ENCODE measurements around the gene DRC1. TPM values are rescaled to one million over a fixed set of nuclear protein-coding genes. Genes with fewer than 3 reads are reported as not detected.

The DRC1 gene
- total RNA-seq, 1 experiment from 2014 or later = not detected

DNA sequence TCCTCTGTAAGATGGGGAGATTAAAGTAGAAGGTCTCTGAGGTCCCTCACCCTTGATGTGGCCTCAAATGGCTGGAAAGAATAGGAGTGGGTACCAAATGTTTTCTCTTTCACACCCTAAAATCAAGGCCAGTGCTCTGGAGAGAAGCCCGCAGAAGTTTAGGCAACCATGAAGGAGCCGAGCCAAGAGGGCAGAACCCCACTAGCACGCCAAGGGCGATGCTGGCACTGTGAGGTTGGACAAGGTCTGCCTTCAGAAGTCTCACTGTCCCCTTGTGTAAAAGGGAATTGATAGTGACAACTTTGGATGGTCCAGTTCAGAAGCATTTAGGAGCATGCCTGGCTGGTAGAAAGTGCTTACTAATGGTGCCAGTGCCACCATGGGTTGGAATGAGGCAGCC, 92.5 kb downstream of the DRC1 start:
- Histone ChIP-seq H3K79me2 (ENCODE audit: insufficient read depth, low read length) (no peaks in the 10 kb centered on the region), H3K27ac (ENCODE audit: insufficient read length, low read depth, low read length) (no peak overlapping the region)
- H3K4me1 Mint-ChIP-seq = peaks cover 21 to 26% of the 10 kb centered on the region in 2 experiments

More for the DNA sequence above, 92.5 kb downstream of the DRC1 start:
- H3K23me2 ChIP-seq (ENCODE audit: insufficient read length, low read depth, low read length, poor library complexity, severe bottlenecking) = no peaks in the 10 kb centered on the region
- no peak overlapping the region for H2BK120ac ChIP-seq (ENCODE audit: low read depth, low read length, poor library complexity, severe bottlenecking)
- no peak overlapping the region for H3T11ph ChIP-seq (ENCODE audit: low read length)
- no peak overlapping the region for H2BK20ac ChIP-seq (ENCODE audit: low read depth, low read length, poor library complexity, severe bottlenecking)
- no peak for DNase-seq
- H3K9ac ChIP-seq (ENCODE audit: extremely low read depth, insufficient read length, low read length) = no peak overlapping the region
- H2BK15ac ChIP-seq (ENCODE audit: low read depth, low read length) = no peak overlapping the region
- Mint-ChIP-seq H3K4me3 (no peak overlapping the region), H3K27ac (no peak overlapping the region), H3K27me3 (ENCODE audit: low read depth) (peaks cover 3% of the 10 kb centered on the region; the same call in 1 of the 2 replicates), H3K36me3 (ENCODE audit: insufficient read depth in 1 of 3, low read depth in 3 of 3) (no peaks in the 10 kb centered on the region), H3K9me3 (no peaks in the 10 kb centered on the region)
- WGBS (ENCODE audit: extremely low coverage, insufficient read length, low lambda C conversion rate) = no CpG with 5 or more reads among the region's 4 CpGs
- no peak overlapping the region for H2AK5ac ChIP-seq (ENCODE audit: insufficient read length, low read length)
- no peaks in the 10 kb centered on the region for H4K20me1 ChIP-seq (ENCODE audit: control insufficient read depth, insufficient read depth, insufficient read length)
- no peak overlapping the region for H3K18ac ChIP-seq (ENCODE audit: insufficient read length, low read depth, low read length)
- 0 out of 2 replicates have a peak, but pooled peaks cover 1% of the 10 kb centered on the region for H3K27me3 ChIP-seq (ENCODE audit: insufficient read depth, low read length)
- no peak overlapping the region for H2AFZ ChIP-seq (ENCODE audit: low read length)
- H3K9me3 ChIP-seq (ENCODE audit: control insufficient read depth, low read depth, low read length) = no peaks in the 10 kb centered on the region
- H2BK12ac ChIP-seq (ENCODE audit: insufficient read length, low read depth, low read length) = no peak overlapping the region
- H4K8ac ChIP-seq (replicated peaks; ENCODE audit: insufficient read length, low read depth, low read length) = no peak overlapping the region
- no peak overlapping the region for H3K4me2 ChIP-seq (ENCODE audit: insufficient read depth, insufficient read length, low read length)
- H3K23ac ChIP-seq (ENCODE audit: insufficient read length, low read depth, low read length) = no peak overlapping the region
- TF ChIP-seq, protein P1, sequence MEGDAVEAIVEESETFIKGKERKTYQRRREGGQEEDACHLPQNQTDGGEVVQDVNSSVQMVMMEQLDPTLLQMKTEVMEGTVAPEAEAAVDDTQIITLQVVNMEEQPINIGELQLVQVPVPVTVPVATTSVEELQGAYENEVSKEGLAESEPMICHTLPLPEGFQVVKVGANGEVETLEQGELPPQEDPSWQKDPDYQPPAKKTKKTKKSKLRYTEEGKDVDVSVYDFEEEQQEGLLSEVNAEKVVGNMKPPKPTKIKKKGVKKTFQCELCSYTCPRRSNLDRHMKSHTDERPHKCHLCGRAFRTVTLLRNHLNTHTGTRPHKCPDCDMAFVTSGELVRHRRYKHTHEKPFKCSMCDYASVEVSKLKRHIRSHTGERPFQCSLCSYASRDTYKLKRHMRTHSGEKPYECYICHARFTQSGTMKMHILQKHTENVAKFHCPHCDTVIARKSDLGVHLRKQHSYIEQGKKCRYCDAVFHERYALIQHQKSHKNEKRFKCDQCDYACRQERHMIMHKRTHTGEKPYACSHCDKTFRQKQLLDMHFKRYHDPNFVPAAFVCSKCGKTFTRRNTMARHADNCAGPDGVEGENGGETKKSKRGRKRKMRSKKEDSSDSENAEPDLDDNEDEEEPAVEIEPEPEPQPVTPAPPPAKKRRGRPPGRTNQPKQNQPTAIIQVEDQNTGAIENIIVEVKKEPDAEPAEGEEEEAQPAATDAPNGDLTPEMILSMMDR (conservative IDR thresholded peaks at IDR 0.05) = no peak
- peaks cover 2% of the 10 kb centered on the region; the same call in 1 of the 2 replicates for H3K4me1 ChIP-seq (ENCODE audit: insufficient read depth, low read length)
- H3K4ac ChIP-seq (ENCODE audit: low read depth, low read length) = no peak overlapping the region
- H4K5ac ChIP-seq (ENCODE audit: insufficient read length, low read depth, low read length) = no peak overlapping the region
- H3K56ac ChIP-seq (ENCODE audit: insufficient read length, low read depth, low read length) = no peak overlapping the region
- no peak overlapping the region for H4K91ac ChIP-seq (ENCODE audit: insufficient read length, low read depth, low read length)
- H3K79me1 ChIP-seq (ENCODE audit: insufficient read depth, low read depth, low read length, poor library complexity, severe bottlenecking) = no peaks in the 10 kb centered on the region
- no peak overlapping the region for H2BK5ac ChIP-seq (ENCODE audit: insufficient read length, low read length)
- H3K14ac ChIP-seq (ENCODE audit: insufficient read depth, low read length) = no peak overlapping the region
